Sigmoid colon (tissue), 3 donors: ENCODE data around the gene HRG.

Experiments used
- CTCF ChIP-seq, 4 experiments: fragments of 450-650 bp in 3 of 4; fragments of 200-600 bp in 1 of 4; IDR thresholded peaks; one replicate each; pipeline ENCODE4 v1.5.1; 2016 to 2019; ENCODE audit warnings: antibody characterized with exemption in 4 of 4, mild to moderate bottlenecking in 3 of 4, moderate library complexity in 2 of 4
- POLR2A ChIP-seq, 2 donors: fragments of 450-650 bp; IDR thresholded peaks; one replicate each; pipeline ENCODE4 v1.6.1; 2016; ENCODE audit warnings: antibody characterized with exemption in 2 of 2, mild to moderate bottlenecking in 2 of 2, moderate library complexity in 2 of 2

GRCh38 chr3:186680869-186681268 lies 15.1 kb downstream of the HRG start:
- TF ChIP-seq CTCF (IDR thresholded peaks at IDR 0.05) (no peak), POLR2A (IDR thresholded peaks at IDR 0.05) (no peak)
